Effector memory CD4-positive, alpha-beta T cell (primary cell): ENCODE results near the gene TUBGCP4.

Source experiments
- DNase-seq, 3 donors: peaks; one replicate each; pipeline ENCODE4 v3.0.0-alpha.2; 2020
- H3K27ac ChIP-seq: 2 replicates; pipeline ENCODE4 v1.7.0; 2013; ENCODE audit warnings: mild to moderate bottlenecking, low read length, moderate library complexity; ENCODE audit not compliant: insufficient read depth, poor library complexity, severe bottlenecking
- H3K27me3 ChIP-seq: replicated peaks from 2 replicates; pipeline ENCODE4 v1.7.0; 2013; ENCODE audit warnings: mild to moderate bottlenecking, low read length; ENCODE audit not compliant: insufficient read depth, control insufficient read depth, poor library complexity, severe bottlenecking
- H3K36me3 ChIP-seq: 2 replicates; pipeline ENCODE4 v1.7.0; 2013; ENCODE audit warnings: mild to moderate bottlenecking, low read length, moderate library complexity; ENCODE audit not compliant: control insufficient read depth, insufficient read depth
- H3K4me1 ChIP-seq: 2 replicates; pipeline ENCODE4 v1.7.0; 2013; ENCODE audit warnings: low read length, mild to moderate bottlenecking; ENCODE audit not compliant: control insufficient read depth, insufficient read depth, poor library complexity, severe bottlenecking
- H3K4me3 ChIP-seq: 2 replicates; pipeline ENCODE4 v1.7.0; 2013; ENCODE audit warnings: low read length, low read depth, mild to moderate bottlenecking; ENCODE audit not compliant: insufficient read depth, poor library complexity, severe bottlenecking
- H3K9me3 ChIP-seq: 2 replicates; pipeline ENCODE4 v1.7.0; 2013; ENCODE audit warnings: mild to moderate bottlenecking, low read length, moderate library complexity; ENCODE audit not compliant: control insufficient read depth

Gene TUBGCP4

DNA sequence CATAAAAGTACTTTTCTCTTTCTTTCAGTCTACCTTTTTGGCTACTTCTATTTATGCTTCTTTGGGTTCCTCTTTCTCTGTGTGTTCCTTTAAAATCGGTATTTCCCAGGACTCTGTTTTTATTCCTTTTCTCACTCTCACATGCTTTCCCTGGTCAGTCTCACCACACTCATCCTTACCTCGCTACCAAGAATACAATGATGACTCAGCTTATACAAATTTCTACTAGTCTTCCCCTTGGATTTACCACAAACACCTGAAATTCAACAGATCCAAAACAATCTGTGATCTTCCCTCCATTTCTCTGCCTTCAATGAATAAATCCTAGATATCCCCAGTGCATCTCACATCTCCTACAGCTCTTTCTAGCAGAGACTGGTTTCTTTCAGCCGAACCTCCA is 52.9 kb downstream of the TUBGCP4 start:
- peaks cover 61% of the 10 kb centered on the region for H3K36me3 ChIP-seq
- H3K27me3 ChIP-seq: no peaks in the 10 kb centered on the region
- no peak overlapping the region for H3K27ac ChIP-seq
- no peaks in the 10 kb centered on the region for H3K4me1 ChIP-seq
- H3K9me3 ChIP-seq: no peaks in the 10 kb centered on the region
- DNase-seq: no peak
- H3K4me3 ChIP-seq: no peak overlapping the region

DNA sequence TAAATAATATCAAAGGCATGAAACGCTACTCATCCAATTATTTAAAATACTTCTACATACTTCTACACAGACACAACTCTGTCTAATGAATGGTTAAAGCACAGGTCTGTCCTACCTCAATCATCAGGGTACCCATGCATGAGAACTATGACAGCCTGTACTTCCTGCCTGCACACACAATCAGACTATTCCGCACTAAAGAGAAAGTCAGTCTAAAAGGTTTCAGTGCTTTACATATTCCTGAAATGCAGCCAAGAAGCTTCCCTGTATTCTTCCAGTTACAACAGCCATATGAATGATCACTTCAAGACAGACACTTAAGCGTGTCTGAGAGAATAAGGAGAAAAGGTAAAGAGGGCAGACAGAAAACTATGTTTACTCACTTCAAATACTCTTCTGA is 58.8 kb downstream of the TUBGCP4 start:
- no peaks in the 10 kb centered on the region for H3K9me3 ChIP-seq
- no peak for DNase-seq
- no peaks in the 10 kb centered on the region for H3K27me3 ChIP-seq
- no peak overlapping the region for H3K4me3 ChIP-seq
- H3K36me3 ChIP-seq: peaks cover 49% of the 10 kb centered on the region
- H3K4me1 ChIP-seq: no peaks in the 10 kb centered on the region
- no peak overlapping the region for H3K27ac ChIP-seq

DNA sequence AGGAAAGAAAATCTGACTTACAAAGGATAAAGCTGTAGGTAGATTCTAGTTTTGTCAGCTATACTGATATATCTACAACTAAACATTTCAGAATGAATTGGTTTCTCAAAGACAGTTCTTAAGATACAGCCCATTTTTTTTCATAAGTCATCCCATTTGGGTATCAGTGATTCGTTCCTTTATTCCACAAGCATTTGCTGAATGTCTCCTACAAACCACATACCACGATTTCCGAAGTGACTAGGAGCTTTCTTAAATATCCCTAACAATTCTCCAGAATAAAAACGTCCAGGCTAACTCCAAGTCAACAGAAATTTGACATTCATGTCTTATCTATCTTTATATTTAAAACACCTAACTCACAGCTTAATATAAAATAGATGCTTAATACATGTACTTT is 62.3 kb downstream of the TUBGCP4 start:
- H3K27ac ChIP-seq: no peak overlapping the region
- peaks cover 36% of the 10 kb centered on the region for H3K36me3 ChIP-seq
- no peak for DNase-seq
- H3K4me3 ChIP-seq: no peak overlapping the region
- H3K27me3 ChIP-seq: no peaks in the 10 kb centered on the region
- H3K4me1 ChIP-seq: no peaks in the 10 kb centered on the region
- no peaks in the 10 kb centered on the region for H3K9me3 ChIP-seq

DNA sequence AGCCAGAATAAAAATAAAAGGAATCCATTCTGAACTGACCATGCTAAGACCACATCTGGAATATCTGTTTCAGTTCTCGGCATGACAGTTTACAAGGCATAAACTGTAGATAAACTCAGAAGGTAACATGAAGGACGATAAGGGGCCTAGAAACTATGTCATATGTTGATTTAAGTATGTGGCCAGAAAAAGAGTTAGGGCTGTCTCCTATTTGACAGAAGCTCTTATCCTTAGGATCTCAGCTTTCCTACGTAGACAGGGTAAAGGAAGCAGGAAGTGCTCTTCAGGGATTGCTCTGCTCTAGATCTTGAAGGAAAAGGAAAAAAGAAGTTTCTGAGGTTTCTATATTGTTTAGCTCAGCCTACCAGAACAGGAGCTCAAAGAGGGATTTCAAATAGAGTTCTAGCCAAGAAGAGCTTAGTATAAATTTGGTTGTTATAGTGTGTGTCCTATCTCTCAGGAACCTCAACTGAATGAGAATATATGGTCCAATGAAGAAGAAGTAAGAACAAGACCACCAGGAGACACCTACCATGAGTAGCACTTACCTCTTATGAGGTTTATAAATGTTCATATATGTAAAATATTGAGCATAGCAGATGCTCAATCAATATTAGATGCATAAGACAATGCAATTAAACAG is 62.9 kb downstream of the TUBGCP4 start:
- no peak for DNase-seq
- H3K27ac ChIP-seq: no peak overlapping the region
- no peaks in the 10 kb centered on the region for H3K27me3 ChIP-seq
- peaks cover 37% of the 10 kb centered on the region for H3K36me3 ChIP-seq
- H3K4me1 ChIP-seq: no peaks in the 10 kb centered on the region
- no peak overlapping the region for H3K4me3 ChIP-seq
- H3K9me3 ChIP-seq: no peaks in the 10 kb centered on the region

DNA sequence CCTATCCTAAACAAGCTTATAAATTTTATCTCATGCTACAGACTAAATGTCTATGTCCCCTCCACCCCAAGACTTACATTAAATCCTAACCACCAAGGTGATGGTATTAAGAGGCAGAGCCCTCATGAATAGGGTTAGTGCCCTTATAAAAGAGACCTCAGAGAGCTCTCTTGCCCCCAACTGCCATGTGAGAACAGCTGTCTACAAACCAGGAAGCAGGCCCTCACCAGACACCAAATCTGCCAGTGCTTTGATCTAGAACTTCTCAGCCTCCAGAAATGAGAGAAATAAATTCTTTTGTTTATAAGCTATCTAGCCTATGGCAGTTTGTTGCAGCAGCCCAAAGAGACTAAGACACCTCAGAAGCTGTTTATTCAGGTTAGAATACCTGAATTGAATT is 63.5 kb downstream of the TUBGCP4 start:
- no peak overlapping the region for H3K27ac ChIP-seq
- no peaks in the 10 kb centered on the region for H3K27me3 ChIP-seq
- DNase-seq: no peak
- peaks cover 36% of the 10 kb centered on the region for H3K36me3 ChIP-seq
- no peaks in the 10 kb centered on the region for H3K9me3 ChIP-seq
- H3K4me1 ChIP-seq: no peaks in the 10 kb centered on the region
- H3K4me3 ChIP-seq: no peak overlapping the region

DNA sequence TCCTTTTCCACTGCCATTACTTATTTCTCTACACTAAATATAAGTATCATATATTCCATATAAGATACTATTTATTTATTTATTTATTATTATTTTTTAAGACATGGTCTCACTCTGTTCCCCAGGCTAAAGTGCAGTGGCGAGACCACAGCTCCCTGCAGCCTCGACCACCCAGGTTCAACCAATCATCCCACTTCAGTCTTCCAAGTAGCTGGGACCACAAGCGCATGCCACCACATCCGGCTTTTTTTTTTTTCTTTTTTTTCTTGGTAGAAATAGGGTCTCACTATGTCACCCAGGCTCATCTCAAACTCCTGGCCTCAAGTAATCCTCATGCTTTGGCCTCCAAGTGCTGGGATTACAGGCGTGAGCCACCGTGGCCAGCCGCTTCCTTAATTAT is 65.5 kb downstream of the TUBGCP4 start:
- Histone ChIP-seq H3K4me3 (no peak overlapping the region), H3K36me3 (peaks cover 29% of the 10 kb centered on the region), H3K4me1 (no peaks in the 10 kb centered on the region), H3K27me3 (no peaks in the 10 kb centered on the region), H3K9me3 (no peaks in the 10 kb centered on the region), H3K27ac (no peak overlapping the region)
- no peak for DNase-seq

DNA sequence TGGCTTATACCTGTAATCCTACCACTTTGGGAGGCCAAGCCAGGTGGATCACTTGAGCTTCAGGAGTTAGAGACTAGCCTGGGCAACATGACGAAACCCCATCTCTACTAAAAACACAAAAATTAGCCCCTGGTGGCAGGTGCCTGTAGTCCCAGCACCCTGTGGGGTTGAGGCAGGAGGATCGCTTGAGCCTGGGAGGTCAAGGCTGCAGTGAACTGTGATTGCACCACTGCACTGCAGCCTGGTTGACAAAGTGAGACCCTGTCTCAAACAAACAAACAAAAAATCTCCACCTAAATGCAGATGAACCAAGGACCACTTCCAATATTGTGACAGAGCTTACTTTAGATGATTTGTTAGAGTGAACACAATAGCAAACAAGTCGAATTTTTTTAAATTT is 68.4 kb downstream of the TUBGCP4 start:
- Histone ChIP-seq H3K27me3 (no peaks in the 10 kb centered on the region), H3K36me3 (peaks cover 15% of the 10 kb centered on the region), H3K27ac (no peak overlapping the region), H3K4me3 (no peak overlapping the region), H3K9me3 (no peaks in the 10 kb centered on the region), H3K4me1 (no peaks in the 10 kb centered on the region)
- no peak for DNase-seq

DNA sequence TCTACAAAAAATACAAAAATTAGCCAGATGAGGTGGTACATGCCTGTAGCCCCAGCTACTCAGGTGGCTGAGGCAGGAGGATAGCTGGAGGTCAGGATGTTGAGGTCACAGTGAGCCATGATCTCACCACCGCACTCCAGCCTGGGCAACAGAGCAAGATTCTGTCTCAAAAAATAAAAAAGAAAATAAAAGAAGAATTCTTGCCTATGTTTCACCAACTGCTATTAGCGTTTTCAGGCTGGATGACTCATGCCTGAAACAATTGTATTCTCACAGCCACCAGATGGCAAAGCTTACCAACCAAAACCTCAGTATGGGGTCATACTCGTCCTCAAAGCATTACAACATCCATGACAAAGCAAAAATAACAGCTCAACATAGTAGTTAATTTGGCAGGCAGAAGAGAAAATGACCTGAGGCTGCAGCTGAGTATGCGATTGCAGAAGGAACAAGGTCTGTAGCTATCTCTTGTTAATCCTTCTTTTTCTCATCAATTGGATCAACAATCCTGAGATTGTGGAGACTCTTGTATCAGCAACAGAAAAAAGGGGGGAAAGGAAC is 69.9 kb downstream of the TUBGCP4 start:
- no peak overlapping the region for H3K27ac ChIP-seq
- peaks cover 22% of the 10 kb centered on the region for H3K36me3 ChIP-seq
- no peaks in the 10 kb centered on the region for H3K27me3 ChIP-seq
- H3K4me1 ChIP-seq: no peaks in the 10 kb centered on the region
- no peak overlapping the region for H3K4me3 ChIP-seq
- H3K9me3 ChIP-seq: no peaks in the 10 kb centered on the region
- no peak for DNase-seq

- Histone ChIP-seq H3K27ac (no peak overlapping the region), H3K36me3 (peaks cover 24% of the 10 kb centered on the region), H3K9me3 (no peaks in the 10 kb centered on the region), H3K4me3 (no peak overlapping the region), H3K27me3 (no peaks in the 10 kb centered on the region), H3K4me1 (no peaks in the 10 kb centered on the region)
- no peak for DNase-seq
These were observed 70.4 kb downstream of the TUBGCP4 start for GRCh38 chr15:43441316-43441715.

DNA sequence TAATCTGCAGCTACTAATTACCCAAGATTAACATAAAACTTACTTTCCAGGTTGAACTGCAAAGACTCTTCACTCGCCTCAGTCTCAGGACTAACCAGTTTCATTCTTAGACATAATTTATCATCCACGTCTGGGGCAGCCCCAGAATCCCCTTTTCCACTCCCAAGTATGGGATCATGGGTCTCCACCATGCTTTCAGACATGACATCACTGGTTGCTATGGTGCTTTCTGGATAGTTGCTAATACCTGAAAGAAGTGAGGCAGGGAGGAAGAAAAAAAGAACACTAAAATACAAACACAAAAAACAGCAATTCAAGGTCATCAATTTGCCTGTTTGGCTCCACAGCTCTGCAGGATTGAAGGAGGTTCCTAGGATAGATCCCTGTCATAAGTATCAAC is 75.4 kb downstream of the TUBGCP4 start:
- H3K27ac ChIP-seq: no peak overlapping the region
- H3K9me3 ChIP-seq: no peaks in the 10 kb centered on the region
- no peak for DNase-seq
- H3K4me1 ChIP-seq: no peaks in the 10 kb centered on the region
- no peak overlapping the region for H3K4me3 ChIP-seq
- H3K36me3 ChIP-seq: peaks cover 13% of the 10 kb centered on the region
- H3K27me3 ChIP-seq: no peaks in the 10 kb centered on the region
